HTR-8/SVneo (cell line): ENCODE data around the gene ASCL2.

Source experiments
- DNase-seq: peaks from one replicate; pipeline ENCODE4 v3.0.0; 2011; ENCODE audit warnings: low spot score, mixed read lengths; ENCODE audit not compliant: insufficient read length
- FAIRE-seq: peaks from 2 replicates; lab custom pipeline; 2011; peaks lifted over from hg19 to GRCh38; lab: Jason Lieb, UNC

Gene ASCL2

GRCh38 chr11:2263071-2263565 lies 7.3 kb downstream of the ASCL2 start:
- DNase-seq (no peak), FAIRE-seq (no peak)

GRCh38 chr11:2262301-2263070 lies 7.9 kb downstream of the ASCL2 start:
- FAIRE-seq (no peak), DNase-seq (no peak)

- FAIRE-seq, result no peak
- no peak for DNase-seq
Measured at GRCh38 chr11:2261436-2262230, 8.8 kb downstream of the ASCL2 start.

GRCh38 chr11:2260491-2261364 lies 9.7 kb downstream of the ASCL2 start:
- DNase-seq, result no peak
- no peak for FAIRE-seq

GRCh38 chr11:2259897-2260451 lies 10.4 kb downstream of the ASCL2 start:
- DNase-seq, result no peak
- FAIRE-seq, result no peak

- FAIRE-seq, result no peak
- DNase-seq, result no peak
Measured at GRCh38 chr11:2259466-2259830, 10.9 kb downstream of the ASCL2 start.

GRCh38 chr11:2258501-2259465 lies 11.6 kb downstream of the ASCL2 start:
- FAIRE-seq (no peak), DNase-seq (no peak)

- peak; percentile 46 for FAIRE-seq
Measured at GRCh38 chr11:2256951-2257700, 13.3 kb downstream of the ASCL2 start.

GRCh38 chr11:2256293-2256913 lies 14.0 kb downstream of the ASCL2 start:
- DNase-seq, result no peak

More at GRCh38 chr11:2256951-2257700, 13.3 kb downstream of the ASCL2 start:
- no peak for DNase-seq

GRCh38 chr11:2252018-2252417 lies 18.4 kb downstream of the ASCL2 start:
- FAIRE-seq (no peak), DNase-seq (no peak)

More at GRCh38 chr11:2256293-2256913, 14.0 kb downstream of the ASCL2 start:
- no peak for FAIRE-seq

- FAIRE-seq, result no peak
Measured at GRCh38 chr11:2251138-2251537, 19.2 kb downstream of the ASCL2 start.

GRCh38 chr11:2250485-2250884 lies 19.9 kb downstream of the ASCL2 start:
- no peak for FAIRE-seq

More at GRCh38 chr11:2251138-2251537, 19.2 kb downstream of the ASCL2 start:
- DNase-seq, result no peak

GRCh38 chr11:2250041-2250440 lies 20.3 kb downstream of the ASCL2 start:
- no peak for DNase-seq
- FAIRE-seq, result no peak

More at GRCh38 chr11:2250485-2250884, 19.9 kb downstream of the ASCL2 start:
- no peak for DNase-seq

GRCh38 chr11:2249189-2249916 lies 21.0 kb downstream of the ASCL2 start:
- no peak for FAIRE-seq

GRCh38 chr11:2248762-2249161 lies 21.6 kb downstream of the ASCL2 start:
- DNase-seq, result no peak
- no peak for FAIRE-seq

More at GRCh38 chr11:2249189-2249916, 21.0 kb downstream of the ASCL2 start:
- no peak for DNase-seq

GRCh38 chr11:2248242-2248641 lies 22.1 kb downstream of the ASCL2 start:
- DNase-seq (no peak), FAIRE-seq (no peak)

GRCh38 chr11:2247496-2247895 lies 22.9 kb downstream of the ASCL2 start:
- DNase-seq, result no peak
- no peak for FAIRE-seq
